HEK293T (cell line): ENCODE results near the gene MKRN2OS.

Source experiments
- NFRKB ChIP-seq: fragments of 450-650 bp; IDR thresholded peaks from 2 replicates; pipeline ENCODE4 v1.6.1; 2016; ENCODE audit warnings: mild to moderate bottlenecking, moderate library complexity
- TF ChIP-seq, protein P1 (sequence below): fragments of 450-650 bp; IDR thresholded peaks from 2 replicates; pipeline ENCODE4 v1.6.1; 2016

DNA sequence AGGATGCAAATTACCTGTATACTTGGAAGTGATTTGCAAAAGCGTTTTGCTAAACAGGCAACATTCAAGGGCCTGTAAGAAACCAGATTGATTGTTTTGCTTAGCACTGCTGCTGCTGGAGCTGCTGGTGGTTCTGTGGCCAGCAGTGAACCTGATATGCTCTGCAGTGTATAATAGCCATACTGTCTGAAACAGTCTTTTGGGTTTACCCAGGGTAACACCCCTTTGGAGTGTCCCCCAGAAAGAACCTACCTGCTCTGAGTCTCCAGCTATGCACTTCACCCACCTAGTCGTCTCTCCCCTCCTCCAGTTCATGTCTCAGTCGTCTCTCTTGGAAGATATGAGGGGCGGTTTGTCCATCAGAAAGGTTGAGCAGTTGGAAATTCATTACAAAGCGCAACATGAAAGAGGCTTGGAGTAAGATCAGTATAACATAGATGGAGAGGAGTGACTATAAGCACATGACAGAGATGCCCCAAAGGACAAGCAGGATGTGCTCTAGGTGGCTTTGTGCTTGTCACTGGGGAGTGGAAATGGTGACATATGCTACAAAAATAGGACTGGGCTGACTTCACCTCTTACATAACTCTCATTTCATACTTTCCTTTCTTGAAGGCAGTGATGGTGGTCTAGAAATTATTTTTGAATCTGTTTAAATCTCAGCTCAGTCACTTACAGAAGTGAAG lies 15.3 kb upstream of the MKRN2OS start:
- no peak for TF ChIP-seq NFRKB
- TF ChIP-seq, protein P1, sequence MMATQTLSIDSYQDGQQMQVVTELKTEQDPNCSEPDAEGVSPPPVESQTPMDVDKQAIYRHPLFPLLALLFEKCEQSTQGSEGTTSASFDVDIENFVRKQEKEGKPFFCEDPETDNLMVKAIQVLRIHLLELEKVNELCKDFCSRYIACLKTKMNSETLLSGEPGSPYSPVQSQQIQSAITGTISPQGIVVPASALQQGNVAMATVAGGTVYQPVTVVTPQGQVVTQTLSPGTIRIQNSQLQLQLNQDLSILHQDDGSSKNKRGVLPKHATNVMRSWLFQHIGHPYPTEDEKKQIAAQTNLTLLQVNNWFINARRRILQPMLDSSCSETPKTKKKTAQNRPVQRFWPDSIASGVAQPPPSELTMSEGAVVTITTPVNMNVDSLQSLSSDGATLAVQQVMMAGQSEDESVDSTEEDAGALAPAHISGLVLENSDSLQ: no peak
